Measurements from ENCODE around the gene UBE2D4.
"Not testable (repeated sequence)": the region's sequence is repeated elsewhere in the genome, so short reads cannot be mapped to it uniquely, and the experiment has no call there.

The UBE2D4 gene

DNA sequence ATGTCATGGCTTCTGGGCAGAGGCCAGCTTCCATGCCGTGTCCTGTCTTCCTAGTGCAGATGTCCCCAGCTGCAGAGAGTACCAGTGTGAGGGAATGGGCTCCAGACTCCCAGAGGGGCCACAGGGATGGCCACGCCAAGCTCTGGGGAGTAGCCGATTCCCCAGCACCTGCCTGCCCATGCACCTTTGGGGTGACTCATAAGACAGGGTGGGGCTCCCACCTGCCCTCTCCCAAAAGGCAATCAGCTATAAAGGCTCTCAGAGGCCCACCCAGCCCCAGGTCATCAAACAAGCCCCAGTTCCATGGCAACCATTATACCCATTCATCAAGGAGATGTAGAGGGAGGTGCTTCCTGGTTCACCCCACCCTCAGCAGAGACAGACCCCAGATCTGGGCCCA is 71.3 kb downstream of the UBE2D4 start, which contains the start of gene SPDYE1:
SPDYE1 (plus strand) TSS at position 366 of the 400 bp plus-strand sequence. CDS start 2,053 bp downstream, outside the sequence.
- not testable (repeated sequence) for H3K4me2 ChIP-seq; H3K27me3 ChIP-seq; H3K36me3 ChIP-seq; H4K20me1 ChIP-seq; H3K27ac ChIP-seq; H3K9me3 ChIP-seq (replicated peaks in 1 of 11); H3K9ac ChIP-seq; H3K4me3 ChIP-seq
- H3K4me1 ChIP-seq = peaks cover 8 to 13% (median 12%) of the 10 kb centered on the region in 10 experiments; a peak in 19 of 20 replicates

Measured in BLaER1 treated with 17β-estradiol and CSF1 and Interleukin-3, amounts not matched to agents 10 nM and 100 nM (cell line).